Ovary (tissue), 9 donors: ENCODE measurements around the gene TTC7B. TPM values are rescaled to one million over a fixed set of nuclear protein-coding genes. Genes with fewer than 3 reads are reported as not detected.

Experiments used
- DNase-seq, 5 donors: peaks; one replicate each; pipeline ENCODE4 v3.0.0-alpha.2; 2019 to 2020
- H3K27ac ChIP-seq, 2 donors: fragments of 200-600 bp; one replicate each; pipeline versions ENCODE4 v1.5.1 to v1.8.0; 2019 to 2022
- H3K27me3 ChIP-seq: fragments of 200-600 bp; one replicate; pipeline ENCODE4 v1.8.0; 2022
- H3K36me3 ChIP-seq: fragments of 200-600 bp; sonication (generic); one replicate; pipeline ENCODE4 v1.5.1; 2019
- H3K4me1 ChIP-seq: one replicate; pipeline ENCODE4 v1.8.1; 2013; ENCODE audit warnings: mild to moderate bottlenecking, moderate library complexity; ENCODE audit not compliant: insufficient read depth
- H3K4me3 ChIP-seq: fragments of 200-600 bp; sonication (generic); one replicate; pipeline ENCODE4 v1.5.1; 2017
- H3K9me3 ChIP-seq, 2 donors: fragments of 200-600 bp in 1 of 2; sonication (generic) in 1 of 2; one replicate each; pipeline versions ENCODE4 v1.5.1 to v1.8.1; 2013 to 2019; ENCODE audit warnings: mild to moderate bottlenecking in 1 of 2, moderate library complexity in 1 of 2
- EP300 ChIP-seq: sonication (generic); formaldehyde crosslinking; IDR thresholded peaks from one replicate; pipeline ENCODE4 v1.6.1; 2017; ENCODE audit warnings: antibody characterized with exemption
- POLR2A ChIP-seq: fragments of 450-650 bp; IDR thresholded peaks from one replicate; pipeline ENCODE4 v1.6.1; 2017; ENCODE audit warnings: antibody characterized with exemption, mild to moderate bottlenecking, moderate library complexity
- WGBS, 3 donors: extraction: QIAGEN DNeasy Blood & Tissue Kit in 1 of 3; methylation state at CpG; one replicate each; pipeline versions ENCODE4 v1.1.5 to v1.1.7; 2013 to 2017; 5-methylcytosine and 5-hydroxymethylcytosine counted together
- intact Hi-C, 4 donors: fragments of 100-400 bp; cut with DNase I; formaldehyde crosslinking; loops; one replicate each; pipeline versions ENCODE4 v1.11.0 to v1.15.1; 2022 to 2023
- polyA plus RNA-seq, 2 donors: library from polyadenylated mRNA; stranded (reverse); fragments of 200-250 nt in 1 of 2; fragments of 350-450 nt in 1 of 2; fragmentation: Illumina TruSeq in 1 of 2; extraction: RNeasy Lipid Tissue Mini Kit (QIAGEN cat#74804) in 1 of 2; gene quantifications; one replicate each; pipeline ENCODE4 v1.2.3, GENCODE V29; 2013 to 2014
- total RNA-seq, 7 donors: library from RNA; depleted of rRNA in 2 of 7; stranded (reverse); fragments of >200 nt in 2 of 7; fragmentation: NEBNext Ultra II Directional in 3 of 7; extraction: Animal tissue kit (Norgen Biotek cat#: 25700) in 3 of 7; gene quantifications; one replicate each; pipeline versions ENCODE4 v1.1.0 to v1.2.4, GENCODE V29; 2016 to 2023
- TF ChIP-seq, protein P1 (sequence below), 3 donors: fragments of 450-650 bp in 2 of 3; fragments of 200-600 bp in 1 of 3; IDR thresholded peaks; one replicate each; pipeline versions ENCODE4 v1.5.1 to v1.8.0; 2016 to 2022; ENCODE audit warnings: antibody characterized with exemption in 3 of 3, mild to moderate bottlenecking in 1 of 3
- donor health status: DM: no; HTN: no; CAD: no; lungs with moderate emphysema.
- donor health status: DM: no; HTN: no; CAD: no.
- donor health status: Bipolar disorder and iron deficiency.
- donor health status: DM: yes; HTN: yes; CAD: no.
- donor health status: DM: no; HTN: no; CAD: no.
- donor health status: DM: yes; HTN: yes; CAD: no.

Gene TTC7B
- total and polyA plus RNA-seq, 9 donors = 18.2 to 39.5 (median 34.2) TPM

DNA sequence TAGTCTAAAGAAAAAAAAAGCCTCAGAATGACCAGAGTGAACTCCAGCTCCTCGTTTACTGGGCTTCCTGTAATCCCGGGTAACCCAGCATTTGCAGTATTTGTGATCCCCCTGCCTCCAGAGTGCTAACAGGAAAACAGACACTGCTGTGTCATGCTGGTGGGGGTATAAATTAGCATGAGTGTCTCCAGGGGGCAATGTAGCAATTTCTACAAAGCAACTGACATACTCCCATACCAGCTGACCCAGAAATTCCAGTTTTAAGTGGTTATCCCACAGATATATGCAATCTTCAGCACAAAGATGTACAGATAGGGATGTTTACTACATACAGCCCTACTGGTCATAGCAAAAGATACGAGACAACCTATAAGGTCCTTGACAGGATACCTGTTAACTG, 18.8 kb downstream of the TTC7B start:
- no peaks in the 10 kb centered on the region for H3K9me3 ChIP-seq
- no peaks in the 10 kb centered on the region for H3K4me1 ChIP-seq
- no peak for DNase-seq
- no peaks in the 10 kb centered on the region for H3K36me3 ChIP-seq
- WGBS, 3 donors = 81 to 84% (median 82%) methylated on average over 3 of the region's 3 CpGs
- intact Hi-C loops = no loop called here
- H3K27me3 ChIP-seq = no peaks in the 10 kb centered on the region
- no peak overlapping the region for H3K4me3 ChIP-seq
- no peak overlapping the region for H3K27ac ChIP-seq
- no peak for TF ChIP-seq EP300
- TF ChIP-seq POLR2A = no peak
- TF ChIP-seq, protein P1, sequence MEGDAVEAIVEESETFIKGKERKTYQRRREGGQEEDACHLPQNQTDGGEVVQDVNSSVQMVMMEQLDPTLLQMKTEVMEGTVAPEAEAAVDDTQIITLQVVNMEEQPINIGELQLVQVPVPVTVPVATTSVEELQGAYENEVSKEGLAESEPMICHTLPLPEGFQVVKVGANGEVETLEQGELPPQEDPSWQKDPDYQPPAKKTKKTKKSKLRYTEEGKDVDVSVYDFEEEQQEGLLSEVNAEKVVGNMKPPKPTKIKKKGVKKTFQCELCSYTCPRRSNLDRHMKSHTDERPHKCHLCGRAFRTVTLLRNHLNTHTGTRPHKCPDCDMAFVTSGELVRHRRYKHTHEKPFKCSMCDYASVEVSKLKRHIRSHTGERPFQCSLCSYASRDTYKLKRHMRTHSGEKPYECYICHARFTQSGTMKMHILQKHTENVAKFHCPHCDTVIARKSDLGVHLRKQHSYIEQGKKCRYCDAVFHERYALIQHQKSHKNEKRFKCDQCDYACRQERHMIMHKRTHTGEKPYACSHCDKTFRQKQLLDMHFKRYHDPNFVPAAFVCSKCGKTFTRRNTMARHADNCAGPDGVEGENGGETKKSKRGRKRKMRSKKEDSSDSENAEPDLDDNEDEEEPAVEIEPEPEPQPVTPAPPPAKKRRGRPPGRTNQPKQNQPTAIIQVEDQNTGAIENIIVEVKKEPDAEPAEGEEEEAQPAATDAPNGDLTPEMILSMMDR (IDR thresholded peaks at IDR 0.05) = no peak

DNA sequence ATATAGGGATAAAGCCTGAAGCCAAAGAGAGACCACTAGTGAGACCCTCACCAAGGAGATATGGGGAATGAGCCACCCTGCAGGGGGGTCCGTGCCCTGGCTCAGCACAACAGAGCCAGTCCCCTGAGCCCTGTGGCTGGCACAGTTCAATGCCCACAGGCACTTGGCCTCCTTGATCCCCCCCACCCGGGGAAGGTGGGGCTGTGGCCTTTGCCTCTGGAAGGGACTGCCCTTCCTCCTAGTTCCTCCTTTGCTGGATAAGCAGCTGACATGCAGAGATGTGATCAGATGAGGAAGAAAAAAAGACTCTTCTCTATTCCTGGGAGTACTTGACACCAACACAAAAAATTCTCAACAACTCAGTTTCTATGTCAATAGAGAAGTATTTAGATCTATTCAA, 19.9 kb downstream of the TTC7B start:
- H3K27ac ChIP-seq = no peak overlapping the region

DNA sequence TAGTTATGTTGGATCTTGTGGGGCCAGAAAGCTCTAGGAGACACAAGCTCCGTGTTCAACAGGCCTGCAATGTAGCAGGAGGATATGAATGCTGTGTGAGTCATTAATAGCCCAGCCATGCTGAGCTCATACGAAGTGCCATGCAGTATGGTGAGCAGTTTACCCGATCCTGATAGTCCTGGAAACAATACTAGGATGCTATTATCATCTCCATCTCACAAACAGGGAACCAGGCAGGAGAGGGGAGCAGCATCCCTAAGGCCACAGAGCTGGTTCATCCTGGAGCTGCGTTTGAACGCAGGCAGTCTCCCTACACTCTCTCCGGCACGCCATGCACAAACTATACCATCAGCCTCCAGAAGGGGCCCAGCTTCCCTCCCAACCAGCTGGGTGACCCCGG, 20.5 kb downstream of the TTC7B start:
- H3K4me1 ChIP-seq = no peaks in the 10 kb centered on the region
- intact Hi-C loops = no loop called here
- H3K27me3 ChIP-seq = no peaks in the 10 kb centered on the region
- TF ChIP-seq EP300 (no peak), POLR2A (no peak)
- TF ChIP-seq, protein P1 (IDR thresholded peaks at IDR 0.05) = no peak
- no peaks in the 10 kb centered on the region for H3K9me3 ChIP-seq
- no peak overlapping the region for H3K27ac ChIP-seq
- DNase-seq = no peak
- no peaks in the 10 kb centered on the region for H3K36me3 ChIP-seq
- H3K4me3 ChIP-seq = no peak overlapping the region
- 71 to 78% (median 76%) methylated on average over 8 of the region's 8 CpGs for WGBS, 3 donors

More for the DNA sequence above, 19.9 kb downstream of the TTC7B start:
- no peak for TF ChIP-seq EP300
- Histone ChIP-seq H3K4me3 (no peak overlapping the region), H3K36me3 (no peaks in the 10 kb centered on the region), H3K27me3 (no peaks in the 10 kb centered on the region), H3K4me1 (no peaks in the 10 kb centered on the region), H3K9me3 (no peaks in the 10 kb centered on the region)
- intact Hi-C loops = no loop called here
- 73 to 94% (median 88%) methylated on average over 2 of the region's 2 CpGs for WGBS, 3 donors
- DNase-seq = no peak

DNA sequence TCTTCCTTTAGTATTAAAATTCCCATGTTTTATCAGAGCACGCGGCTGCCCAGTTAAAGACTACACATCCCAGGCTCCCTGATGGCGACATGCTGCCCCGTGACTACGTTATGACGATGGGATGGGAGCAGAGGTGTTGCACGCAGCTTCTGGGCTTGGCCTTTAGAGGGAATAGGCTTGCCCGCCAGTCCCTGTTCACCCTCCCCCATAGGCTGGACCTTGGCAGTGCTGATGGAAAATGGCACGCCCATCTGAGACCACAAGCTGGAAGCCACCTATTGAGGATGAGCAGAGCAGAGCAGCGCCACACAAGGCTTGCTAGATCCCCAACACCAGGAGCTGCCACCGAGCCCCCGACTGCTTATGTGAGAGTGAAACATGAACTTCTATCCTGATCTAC, 24.7 kb downstream of the TTC7B start:
- intact Hi-C loops = no loop called here
- Histone ChIP-seq H3K36me3 (no peaks in the 10 kb centered on the region), H3K4me1 (no peaks in the 10 kb centered on the region), H3K27ac (no peak overlapping the region), H3K4me3 (no peak overlapping the region), H3K9me3 (no peaks in the 10 kb centered on the region), H3K27me3 (no peaks in the 10 kb centered on the region)
- 91 to 92% (median 92%) methylated on average over 12 of the region's 12 CpGs for WGBS, 3 donors
- DNase-seq = peak in 1 of 5 donors; percentile 15
- no peak for TF ChIP-seq EP300
- TF ChIP-seq POLR2A = no peak
- TF ChIP-seq, protein P1 (IDR thresholded peaks at IDR 0.05) = no peak

DNA sequence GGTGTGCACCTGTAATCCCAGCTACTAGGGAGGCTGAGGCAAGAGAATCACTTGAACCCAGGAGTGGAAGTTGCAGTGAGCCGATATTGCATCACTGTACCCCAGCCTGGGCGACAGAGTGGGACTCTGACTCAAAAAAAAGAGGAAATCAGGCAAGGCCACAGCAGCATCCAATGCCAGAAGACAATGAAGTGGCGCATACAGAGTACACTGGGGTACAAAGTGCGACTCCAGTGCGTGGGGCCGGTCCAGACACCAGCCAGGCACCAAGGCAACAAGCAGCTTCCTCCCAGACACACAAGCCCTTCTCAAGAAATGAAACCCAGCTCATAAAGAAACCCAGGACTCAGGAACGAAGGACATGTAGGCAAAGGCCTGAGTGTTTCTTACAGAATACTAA, 28.2 kb downstream of the TTC7B start:
- Histone ChIP-seq H3K27me3 (no peaks in the 10 kb centered on the region), H3K4me1 (peaks cover 3% of the 10 kb centered on the region), H3K36me3 (no peaks in the 10 kb centered on the region), H3K9me3 (no peaks in the 10 kb centered on the region), H3K27ac (no peak overlapping the region), H3K4me3 (no peak overlapping the region)
- peak in 1 of 5 donors; percentile 9 for DNase-seq
- intact Hi-C loops = no loop called here
- TF ChIP-seq, protein P1 (IDR thresholded peaks at IDR 0.05) = no peak
- TF ChIP-seq EP300 (no peak), POLR2A (no peak)
- 86 to 91% (median 88%) methylated on average over 7 of the region's 7 CpGs for WGBS, 3 donors
